H9 (cell line): ENCODE results near the gene LONP2. TPM values are rescaled to one million over a fixed set of nuclear protein-coding genes. Genes with fewer than 3 reads are reported as not detected.

ENCODE experiments used
- DNase-seq: peaks from one replicate; pipeline ENCODE4 v3.0.0-alpha.2; 2017
- H2AFZ ChIP-seq: one replicate; pipeline ENCODE4 v1.6.1; 2013; ENCODE audit warnings: mild to moderate bottlenecking, low read length, control low read depth, moderate library complexity
- H2AK5ac ChIP-seq: 2 replicates; pipeline ENCODE4 v1.6.1; 2013; ENCODE audit warnings: low read length, control low read depth, mixed read lengths; ENCODE audit not compliant: insufficient read length
- H2BK120ac ChIP-seq: one replicate; pipeline ENCODE4 v1.6.1; 2013; ENCODE audit warnings: low read depth, mild to moderate bottlenecking, low read length, control low read depth, inconsistent platforms; ENCODE audit not compliant: poor library complexity, severe bottlenecking
- H2BK12ac ChIP-seq: 2 replicates; pipeline ENCODE4 v1.6.1; 2013; ENCODE audit warnings: low read length, control low read depth, mixed read lengths, low read depth; ENCODE audit not compliant: insufficient read length
- H2BK15ac ChIP-seq: 2 replicates; pipeline ENCODE4 v1.6.1; 2013; ENCODE audit warnings: low read depth, low read length, control low read depth
- H2BK20ac ChIP-seq: one replicate; pipeline ENCODE4 v1.6.1; 2013; ENCODE audit warnings: low read depth, mild to moderate bottlenecking, low read length, control low read depth, inconsistent platforms; ENCODE audit not compliant: poor library complexity, severe bottlenecking
- H2BK5ac ChIP-seq: 2 replicates; pipeline ENCODE4 v1.6.1; 2013; ENCODE audit warnings: low read length, control low read depth, mixed read lengths; ENCODE audit not compliant: insufficient read length
- H3K14ac ChIP-seq: 2 replicates; pipeline ENCODE4 v1.6.1; 2013; ENCODE audit warnings: low read length, control low read depth; ENCODE audit not compliant: insufficient read depth
- H3K18ac ChIP-seq: 2 replicates; pipeline ENCODE4 v1.6.1; 2013; ENCODE audit warnings: low read depth, mild to moderate bottlenecking, mixed read lengths, low read length, control low read depth; ENCODE audit not compliant: insufficient read length
- H3K23ac ChIP-seq: 2 replicates; pipeline ENCODE4 v1.6.1; 2013; ENCODE audit warnings: low read length, control low read depth, mixed read lengths, low read depth; ENCODE audit not compliant: insufficient read length
- H3K23me2 ChIP-seq: 2 replicates; pipeline ENCODE4 v1.6.1; 2013; ENCODE audit warnings: low read depth, mild to moderate bottlenecking, mixed read lengths, low read length, control low read depth; ENCODE audit not compliant: insufficient read length, poor library complexity, severe bottlenecking
- H3K27ac ChIP-seq: 2 replicates; pipeline ENCODE4 v1.5.1; 2013; ENCODE audit warnings: low read length, control low read depth, mixed read lengths, low read depth; ENCODE audit not compliant: insufficient read length
- H3K27me3 ChIP-seq: 2 replicates; pipeline ENCODE4 v1.6.1; 2013; ENCODE audit warnings: low read length, control low read depth, inconsistent platforms; ENCODE audit not compliant: insufficient read depth
- H3K4ac ChIP-seq: 2 replicates; pipeline ENCODE4 v1.6.1; 2013; ENCODE audit warnings: low read depth, mild to moderate bottlenecking, control low read depth, inconsistent platforms, low read length, moderate library complexity
- H3K4me1 ChIP-seq: 2 replicates; pipeline ENCODE4 v1.6.1; 2013; ENCODE audit warnings: low read length, control low read depth, inconsistent platforms; ENCODE audit not compliant: insufficient read depth
- H3K4me2 ChIP-seq: 2 replicates; pipeline ENCODE4 v1.6.1; 2013; ENCODE audit warnings: low read length, control low read depth, mixed read lengths; ENCODE audit not compliant: insufficient read length, insufficient read depth
- H3K56ac ChIP-seq: 2 replicates; pipeline ENCODE4 v1.6.1; 2013; ENCODE audit warnings: low read depth, mild to moderate bottlenecking, mixed read lengths, low read length, control low read depth; ENCODE audit not compliant: insufficient read length
- H3K79me1 ChIP-seq: 2 replicates; pipeline ENCODE4 v1.6.1; 2013; ENCODE audit warnings: low read depth, mild to moderate bottlenecking, moderate library complexity, low read length, control low read depth, inconsistent platforms; ENCODE audit not compliant: insufficient read depth, poor library complexity, severe bottlenecking
- H3K79me2 ChIP-seq: 2 replicates; pipeline ENCODE4 v1.6.1; 2013; ENCODE audit warnings: low read length, control low read depth, inconsistent platforms; ENCODE audit not compliant: insufficient read depth
- H3K9ac ChIP-seq: 2 replicates; pipeline ENCODE4 v1.6.1; 2013; ENCODE audit warnings: low read length, control low read depth, mixed read lengths; ENCODE audit not compliant: insufficient read length; ENCODE audit errors: extremely low read depth
- H3K9me3 ChIP-seq: one replicate; pipeline ENCODE4 v1.6.1; 2013; ENCODE audit warnings: low read depth, low read length, inconsistent platforms; ENCODE audit not compliant: control insufficient read depth
- H3T11ph ChIP-seq: one replicate; pipeline ENCODE4 v1.6.1; 2013; ENCODE audit warnings: mild to moderate bottlenecking, low read length, control low read depth, inconsistent platforms
- H4K20me1 ChIP-seq: one replicate; pipeline ENCODE4 v1.6.1; 2013; ENCODE audit not compliant: control insufficient read depth, insufficient read length, insufficient read depth
- H4K5ac ChIP-seq: 2 replicates; pipeline ENCODE4 v1.6.1; 2013; ENCODE audit warnings: low read depth, mild to moderate bottlenecking, mixed read lengths, low read length, control low read depth; ENCODE audit not compliant: insufficient read length
- H4K8ac ChIP-seq: replicated peaks from 2 replicates; pipeline ENCODE4 v1.6.1; 2013; ENCODE audit warnings: low read length, control low read depth, mixed read lengths, low read depth; ENCODE audit not compliant: insufficient read length
- H4K91ac ChIP-seq: 2 replicates; pipeline ENCODE4 v1.6.1; 2013; ENCODE audit warnings: low read depth, mild to moderate bottlenecking, moderate library complexity, mixed read lengths, low read length, control low read depth; ENCODE audit not compliant: insufficient read length
- H3K27ac Mint-ChIP-seq, 3 experiments: 2 replicates in 2 of 3; 3 replicates in 1 of 3; pipeline ENCODE4 v1.8.0; 2020 to 2021; ENCODE audit warnings: mixed read lengths in 3 of 3, mild to moderate bottlenecking in 1 of 3, moderate library complexity in 1 of 3
- H3K27me3 Mint-ChIP-seq: 2 replicates; pipeline ENCODE4 v1.8.0; 2021; ENCODE audit warnings: low read depth, mild to moderate bottlenecking, moderate library complexity, mixed read lengths
- H3K36me3 Mint-ChIP-seq, 3 experiments: 2 replicates in 2 of 3; 3 replicates in 1 of 3; pipeline ENCODE4 v1.8.0; 2020 to 2021; ENCODE audit warnings: low read depth in 3 of 3, mixed read lengths in 3 of 3; ENCODE audit not compliant: insufficient read depth in 1 of 3
- H3K4me1 Mint-ChIP-seq, 2 experiments: 2 replicates each; pipeline ENCODE4 v1.8.0; 2020; ENCODE audit warnings: mixed read lengths in 2 of 2
- H3K4me3 Mint-ChIP-seq, 2 experiments: 2 replicates in 1 of 2; 3 replicates in 1 of 2; pipeline ENCODE4 v1.8.0; 2020 to 2021; ENCODE audit warnings: mild to moderate bottlenecking in 2 of 2, mixed read lengths in 2 of 2, moderate library complexity in 1 of 2
- H3K9me3 Mint-ChIP-seq, 2 experiments: 2 replicates in 1 of 2; 3 replicates in 1 of 2; pipeline ENCODE4 v1.8.0; 2020; ENCODE audit warnings: mild to moderate bottlenecking in 2 of 2, mixed read lengths in 2 of 2, moderate library complexity in 1 of 2
- WGBS: extraction: QIAGEN DNeasy Blood & Tissue Kit; methylation state at CpG from one replicate; pipeline ENCODE4 v1.1.7; 2013; ENCODE audit warnings: missing lambda C conversion rate, low lambda C conversion rate, mixed read lengths; ENCODE audit not compliant: insufficient read length; ENCODE audit errors: extremely low coverage; 5-methylcytosine and 5-hydroxymethylcytosine counted together
- total RNA-seq: library from RNA; stranded (reverse); gene quantifications from 2 replicates; pipeline ENCODE4 v1.2.1, GENCODE V29; 2021
- TF ChIP-seq, protein P1 (sequence below): fragments of 200-600 bp; sonication (generic); conservative IDR thresholded peaks from 3 replicates; pipeline ENCODE4 v1.8.0; 2021; ENCODE audit warnings: antibody characterized with exemption, mild to moderate bottlenecking

LONP2 gene
- total RNA-seq, 1 experiment from 2014 or later, result 27.8 TPM

DNA sequence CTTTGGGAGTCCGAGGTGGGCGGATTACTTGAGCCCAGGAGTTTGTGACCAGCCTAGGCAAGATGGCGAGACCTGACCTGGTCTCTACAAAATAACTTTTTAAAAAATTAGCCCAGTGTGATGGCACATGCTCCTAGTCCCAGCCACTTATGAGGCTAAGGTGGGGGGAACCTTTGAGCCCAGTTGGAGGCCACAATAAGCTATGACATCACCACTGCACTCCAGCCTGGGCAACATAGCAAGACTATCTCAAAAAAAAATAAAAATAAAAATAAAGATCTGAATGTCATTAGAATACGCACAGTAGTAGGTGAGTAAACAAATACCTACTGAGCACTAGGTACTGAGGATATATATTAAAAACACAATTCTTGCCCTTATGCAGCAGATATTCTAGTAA, 138.0 kb downstream of the LONP2 start:
- Histone ChIP-seq H4K20me1 (no peaks in the 10 kb centered on the region), H2BK120ac (no peak overlapping the region), H2BK15ac (no peak overlapping the region), H3K4me1 (peaks cover 13% of the 10 kb centered on the region; the same call in 1 of the 2 replicates), H4K91ac (no peak overlapping the region), H3K23ac (no peak overlapping the region), H3K18ac (no peak overlapping the region), H3K27me3 (no peaks in the 10 kb centered on the region), H2AFZ (no peak overlapping the region), H2BK20ac (no peak overlapping the region), H3K79me1 (peaks cover 2% of the 10 kb centered on the region), H3K27ac (no peak overlapping the region), H2BK12ac (no peak overlapping the region), H3K56ac (no peak overlapping the region), H4K8ac (no peak overlapping the region), H3K4me2 (no peak overlapping the region), H3K9ac (no peak overlapping the region), H3T11ph (no peak overlapping the region), H2BK5ac (no peak overlapping the region), H3K23me2 (peaks cover 10% of the 10 kb centered on the region), H4K5ac (no peak overlapping the region), H3K14ac (no peak overlapping the region), H3K9me3 (no peaks in the 10 kb centered on the region), H3K4ac (no peak overlapping the region), H3K79me2 (peaks cover 63% of the 10 kb centered on the region), H2AK5ac (no peak overlapping the region)
- TF ChIP-seq, protein P1, sequence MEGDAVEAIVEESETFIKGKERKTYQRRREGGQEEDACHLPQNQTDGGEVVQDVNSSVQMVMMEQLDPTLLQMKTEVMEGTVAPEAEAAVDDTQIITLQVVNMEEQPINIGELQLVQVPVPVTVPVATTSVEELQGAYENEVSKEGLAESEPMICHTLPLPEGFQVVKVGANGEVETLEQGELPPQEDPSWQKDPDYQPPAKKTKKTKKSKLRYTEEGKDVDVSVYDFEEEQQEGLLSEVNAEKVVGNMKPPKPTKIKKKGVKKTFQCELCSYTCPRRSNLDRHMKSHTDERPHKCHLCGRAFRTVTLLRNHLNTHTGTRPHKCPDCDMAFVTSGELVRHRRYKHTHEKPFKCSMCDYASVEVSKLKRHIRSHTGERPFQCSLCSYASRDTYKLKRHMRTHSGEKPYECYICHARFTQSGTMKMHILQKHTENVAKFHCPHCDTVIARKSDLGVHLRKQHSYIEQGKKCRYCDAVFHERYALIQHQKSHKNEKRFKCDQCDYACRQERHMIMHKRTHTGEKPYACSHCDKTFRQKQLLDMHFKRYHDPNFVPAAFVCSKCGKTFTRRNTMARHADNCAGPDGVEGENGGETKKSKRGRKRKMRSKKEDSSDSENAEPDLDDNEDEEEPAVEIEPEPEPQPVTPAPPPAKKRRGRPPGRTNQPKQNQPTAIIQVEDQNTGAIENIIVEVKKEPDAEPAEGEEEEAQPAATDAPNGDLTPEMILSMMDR, result no peak
- DNase-seq, result no peak
- H3K4me1 Mint-ChIP-seq, result peaks cover 39 to 55% of the 10 kb centered on the region in 2 experiments
- 0 out of 5 replicates have a peak, but pooled peaks cover 0 to 3% of the 10 kb centered on the region in 2 experiments for H3K9me3 Mint-ChIP-seq
- peaks cover 0 to 2% (median 0%) of the 10 kb centered on the region in 3 experiments; a peak in 2 of 7 replicates for H3K36me3 Mint-ChIP-seq
- H3K27ac Mint-ChIP-seq, result 0 out of 7 replicates have a peak overlapping the region, but pooled peaks of 1 of the 3 experiments have one; percentile 31
- no CpG with 5 or more reads among the region's 4 CpGs for WGBS
- no peaks in the 10 kb centered on the region; the same call in 1 of the 2 replicates for H3K27me3 Mint-ChIP-seq
- H3K4me3 Mint-ChIP-seq, result no peak overlapping the region
